Measurements from ENCODE around the gene TMEM38A. TPM values are rescaled to one million over a fixed set of nuclear protein-coding genes. Genes with fewer than 3 reads are reported as not detected.

TMEM38A gene
- total RNA-seq, 1 donor = 2.2 TPM

- no peak for DNase-seq (ENCODE audit: low read depth)
- no peak overlapping the region for H3K4me3 ChIP-seq (ENCODE audit: low read depth, low read length)
- TF ChIP-seq, protein P1, sequence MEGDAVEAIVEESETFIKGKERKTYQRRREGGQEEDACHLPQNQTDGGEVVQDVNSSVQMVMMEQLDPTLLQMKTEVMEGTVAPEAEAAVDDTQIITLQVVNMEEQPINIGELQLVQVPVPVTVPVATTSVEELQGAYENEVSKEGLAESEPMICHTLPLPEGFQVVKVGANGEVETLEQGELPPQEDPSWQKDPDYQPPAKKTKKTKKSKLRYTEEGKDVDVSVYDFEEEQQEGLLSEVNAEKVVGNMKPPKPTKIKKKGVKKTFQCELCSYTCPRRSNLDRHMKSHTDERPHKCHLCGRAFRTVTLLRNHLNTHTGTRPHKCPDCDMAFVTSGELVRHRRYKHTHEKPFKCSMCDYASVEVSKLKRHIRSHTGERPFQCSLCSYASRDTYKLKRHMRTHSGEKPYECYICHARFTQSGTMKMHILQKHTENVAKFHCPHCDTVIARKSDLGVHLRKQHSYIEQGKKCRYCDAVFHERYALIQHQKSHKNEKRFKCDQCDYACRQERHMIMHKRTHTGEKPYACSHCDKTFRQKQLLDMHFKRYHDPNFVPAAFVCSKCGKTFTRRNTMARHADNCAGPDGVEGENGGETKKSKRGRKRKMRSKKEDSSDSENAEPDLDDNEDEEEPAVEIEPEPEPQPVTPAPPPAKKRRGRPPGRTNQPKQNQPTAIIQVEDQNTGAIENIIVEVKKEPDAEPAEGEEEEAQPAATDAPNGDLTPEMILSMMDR (IDR thresholded peaks at IDR 0.05; ENCODE audit: insufficient read depth, low read depth, low read length) = no peak
Measured at GRCh38 chr19:16619457-16619856, 41.5 kb upstream of the TMEM38A start.

GRCh38 chr19:16620018-16620417 lies 40.9 kb upstream of the TMEM38A start:
- H3K4me3 ChIP-seq (ENCODE audit: low read depth, low read length) = no peak overlapping the region
- no peak for DNase-seq (ENCODE audit: low read depth)
- TF ChIP-seq, protein P1 (IDR thresholded peaks at IDR 0.05; ENCODE audit: insufficient read depth, low read depth, low read length) = no peak

DNA sequence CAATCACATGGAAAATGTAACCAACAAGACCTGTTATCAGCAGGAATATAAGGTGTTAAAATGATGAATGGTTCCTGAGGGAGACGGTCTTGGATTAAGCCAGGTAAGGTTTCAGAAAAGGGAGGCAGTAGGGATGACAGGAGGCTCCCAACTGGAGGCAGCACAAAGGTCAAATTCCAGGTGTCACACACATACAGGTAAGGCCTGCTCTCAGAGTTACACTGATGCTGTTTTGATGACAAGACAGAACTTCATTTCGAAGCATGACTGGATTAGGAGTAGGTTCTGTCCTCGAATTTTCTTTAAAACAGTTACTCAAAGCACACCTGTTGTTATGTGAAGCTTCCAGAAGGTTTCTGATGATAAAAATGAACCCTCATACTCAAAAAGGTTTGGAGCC lies 40.4 kb upstream of the TMEM38A start:
- H3K4me3 ChIP-seq (ENCODE audit: low read depth, low read length) = no peak overlapping the region
- TF ChIP-seq, protein P1 (IDR thresholded peaks at IDR 0.05; ENCODE audit: insufficient read depth, low read depth, low read length) = no peak
- no peak for DNase-seq (ENCODE audit: low read depth)

GRCh38 chr19:16621165-16621800 lies 39.7 kb upstream of the TMEM38A start:
- no peak overlapping the region for H3K4me3 ChIP-seq (ENCODE audit: low read depth, low read length)
- TF ChIP-seq, protein P1 (IDR thresholded peaks at IDR 0.05; ENCODE audit: insufficient read depth, low read depth, low read length) = no peak
- DNase-seq (ENCODE audit: low read depth) = no peak

DNA sequence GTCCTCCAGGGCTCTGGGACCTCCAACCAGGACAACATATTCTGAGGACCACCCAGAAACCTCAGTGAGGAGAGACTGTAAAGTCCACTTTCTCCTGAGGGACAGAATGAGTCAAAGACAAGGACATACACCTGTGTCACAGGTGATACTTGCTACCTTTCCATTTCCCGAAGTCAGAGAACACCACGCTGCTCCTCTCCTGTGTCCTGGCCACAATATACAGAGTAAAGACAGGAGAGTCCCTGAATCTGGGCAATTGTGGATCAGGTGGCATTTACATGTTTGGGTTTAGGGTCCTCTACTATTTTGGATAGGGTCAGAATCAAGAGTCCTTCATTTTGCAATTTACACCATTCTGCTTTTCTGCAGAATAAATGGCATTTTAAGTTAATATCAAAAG lies 37.9 kb upstream of the TMEM38A start:
- H3K4me3 ChIP-seq (ENCODE audit: low read depth, low read length) = no peak overlapping the region
- no peak for DNase-seq (ENCODE audit: low read depth)
- TF ChIP-seq, protein P1 (IDR thresholded peaks at IDR 0.05; ENCODE audit: insufficient read depth, low read depth, low read length) = no peak

DNA sequence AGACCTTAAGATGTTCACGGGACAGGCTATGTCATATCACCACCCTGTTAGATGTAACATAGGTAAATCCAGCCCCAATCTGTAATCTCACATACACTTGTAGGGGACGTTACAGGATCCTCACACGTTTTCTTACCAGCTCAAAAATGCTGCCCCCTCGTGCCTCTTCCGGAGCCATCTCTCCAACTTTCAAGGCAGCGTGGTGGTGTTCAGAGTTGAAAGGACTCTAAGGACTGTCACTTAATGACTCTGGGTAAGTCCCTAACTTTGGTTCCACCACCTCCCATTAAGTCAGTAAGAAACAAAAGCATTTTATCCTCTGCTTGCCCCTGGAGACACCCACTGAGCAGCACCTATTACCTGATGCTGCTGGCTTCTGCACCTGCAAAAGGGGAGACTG lies 37.4 kb upstream of the TMEM38A start:
- no peak for DNase-seq (ENCODE audit: low read depth)
- no peak overlapping the region for H3K4me3 ChIP-seq (ENCODE audit: low read depth, low read length)
- TF ChIP-seq, protein P1 (IDR thresholded peaks at IDR 0.05; ENCODE audit: insufficient read depth, low read depth, low read length) = no peak

- no peak overlapping the region for H3K4me3 ChIP-seq (ENCODE audit: low read depth, low read length)
- TF ChIP-seq, protein P1 (IDR thresholded peaks at IDR 0.05; ENCODE audit: insufficient read depth, low read depth, low read length) = no peak
- no peak for DNase-seq (ENCODE audit: low read depth)
Measured at GRCh38 chr19:16624236-16624635, 36.7 kb upstream of the TMEM38A start.
